Loucy (cell line): ENCODE data around the gene ATF6.

Experiments
- H2AFZ ChIP-seq: fragments of 200-600 bp; sonication (generic); 2 replicates; pipeline ENCODE4 v1.6.0; 2016; ENCODE audit warnings: antibody characterized with exemption, mild to moderate bottlenecking, low read length, moderate library complexity
- H3F3A ChIP-seq: fragments of 200-600 bp; 2 replicates; pipeline ENCODE4 v1.6.0; 2016; ENCODE audit warnings: antibody characterized with exemption, low read depth, mild to moderate bottlenecking
- H3K27me3 ChIP-seq: fragments of 200-600 bp; sonication (generic); 2 replicates; pipeline ENCODE4 v1.6.1; 2014; ENCODE audit warnings: low read length, mild to moderate bottlenecking; ENCODE audit not compliant: insufficient read depth, poor library complexity, severe bottlenecking
- H3K36me3 ChIP-seq: fragments of 200-600 bp; sonication (generic); 2 replicates; pipeline ENCODE4 v1.6.1; 2016; ENCODE audit warnings: low read length; ENCODE audit not compliant: insufficient read depth
- H3K4me1 ChIP-seq: fragments of 200-600 bp; sonication (generic); 2 replicates; pipeline ENCODE4 v1.5.1; 2014; ENCODE audit warnings: low read length, mild to moderate bottlenecking; ENCODE audit not compliant: insufficient read depth, poor library complexity, severe bottlenecking
- H3K4me2 ChIP-seq: fragments of 200-600 bp; sonication (generic); 2 replicates; pipeline ENCODE4 v1.6.0; 2014; ENCODE audit warnings: antibody characterized with exemption, low read length, low read depth, mild to moderate bottlenecking; ENCODE audit not compliant: poor library complexity, severe bottlenecking
- H3K4me3 ChIP-seq: fragments of 200-600 bp; sonication (generic); 2 replicates; pipeline ENCODE4 v1.5.1; 2014; ENCODE audit warnings: low read length, mild to moderate bottlenecking, mixed read lengths; ENCODE audit not compliant: poor library complexity, severe bottlenecking
- H3K79me2 ChIP-seq: fragments of 200-600 bp; sonication (generic); 2 replicates; pipeline ENCODE4 v1.6.1; 2014; ENCODE audit warnings: low read length; ENCODE audit not compliant: insufficient read depth
- H3K9ac ChIP-seq: fragments of 200-600 bp; sonication (generic); 2 replicates; pipeline ENCODE4 v1.6.0; 2014; ENCODE audit warnings: mild to moderate bottlenecking, low read depth, low read length, moderate library complexity; ENCODE audit not compliant: poor library complexity, severe bottlenecking
- H3K9me2 ChIP-seq: fragments of 200-600 bp; sonication (generic); replicated peaks from 2 replicates; pipeline ENCODE4 v1.6.1; 2016; ENCODE audit warnings: low read depth, low read length, mixed read lengths
- H3K9me3 ChIP-seq: fragments of 200-600 bp; sonication (generic); 2 replicates; pipeline ENCODE4 v1.6.1; 2014; ENCODE audit warnings: mild to moderate bottlenecking, antibody characterized with exemption, low read length, low read depth; ENCODE audit not compliant: insufficient read depth
- H4K20me1 ChIP-seq: fragments of 200-600 bp; sonication (generic); 2 replicates; pipeline ENCODE4 v1.6.0; 2014; ENCODE audit warnings: antibody characterized with exemption, low read length, mild to moderate bottlenecking; ENCODE audit not compliant: insufficient read depth, poor library complexity, severe bottlenecking
- CTCF ChIP-seq: fragments of 200-600 bp; sonication (generic); conservative IDR thresholded peaks from 2 replicates; pipeline ENCODE4 v1.5.1; 2014; ENCODE audit warnings: mild to moderate bottlenecking, antibody characterized with exemption, low read length
- EZH2phosphoT487 ChIP-seq: fragments of 200-600 bp; IDR thresholded peaks from 2 replicates; pipeline ENCODE4 v1.6.1; 2018; ENCODE audit warnings: antibody characterized with exemption, mild to moderate bottlenecking, moderate library complexity, borderline replicate concordance

Gene ATF6

GRCh38 chr1:161816201-161816600 lies 50.1 kb downstream of the ATF6 start:
- TF ChIP-seq EZH2phosphoT487 = no peak
- no peak for TF ChIP-seq CTCF
- H3K9me2 ChIP-seq = no peaks in the 10 kb centered on the region
- H3K79me2 ChIP-seq = peaks cover 24% of the 10 kb centered on the region

GRCh38 chr1:161817176-161817730 lies 51.1 kb downstream of the ATF6 start:
- no peaks in the 10 kb centered on the region for H3K27me3 ChIP-seq
- H3F3A ChIP-seq = no peaks in the 10 kb centered on the region
- TF ChIP-seq EZH2phosphoT487 (no peak), CTCF (no peak)
- H3K9ac ChIP-seq = no peak overlapping the region
- peaks cover 56% of the 10 kb centered on the region; the same call in 1 of the 2 replicates for H3K36me3 ChIP-seq
- no peaks in the 10 kb centered on the region for H3K4me1 ChIP-seq
- H3K9me3 ChIP-seq = no peaks in the 10 kb centered on the region
- peaks cover 9% of the 10 kb centered on the region for H4K20me1 ChIP-seq
- no peak overlapping the region for H3K4me2 ChIP-seq
- H3K9me2 ChIP-seq = no peaks in the 10 kb centered on the region
- H2AFZ ChIP-seq = no peak overlapping the region
- no peak overlapping the region for H3K4me3 ChIP-seq
- peaks cover 24% of the 10 kb centered on the region for H3K79me2 ChIP-seq

More at GRCh38 chr1:161816201-161816600, 50.1 kb downstream of the ATF6 start:
- H3K9me3 ChIP-seq = no peaks in the 10 kb centered on the region
- H3F3A ChIP-seq = no peaks in the 10 kb centered on the region
- no peak overlapping the region for H3K4me2 ChIP-seq
- H4K20me1 ChIP-seq = peaks cover 9% of the 10 kb centered on the region
- no peak overlapping the region for H3K9ac ChIP-seq
- H3K36me3 ChIP-seq = peaks cover 50% of the 10 kb centered on the region
- no peak overlapping the region for H2AFZ ChIP-seq
- no peaks in the 10 kb centered on the region for H3K4me1 ChIP-seq
- H3K4me3 ChIP-seq = no peak overlapping the region
- H3K27me3 ChIP-seq = no peaks in the 10 kb centered on the region

- Histone ChIP-seq H3K79me2 (peaks cover 15% of the 10 kb centered on the region), H4K20me1 (peaks cover 9% of the 10 kb centered on the region), H3K4me1 (no peaks in the 10 kb centered on the region), H3K9me2 (no peaks in the 10 kb centered on the region), H3K9me3 (no peaks in the 10 kb centered on the region), H3K36me3 (peaks cover 79% of the 10 kb centered on the region), H3K4me2 (no peak overlapping the region), H3K4me3 (no peak overlapping the region), H2AFZ (no peak overlapping the region), H3F3A (no peaks in the 10 kb centered on the region), H3K27me3 (no peaks in the 10 kb centered on the region), H3K9ac (no peak overlapping the region)
- no peak for TF ChIP-seq CTCF
- TF ChIP-seq EZH2phosphoT487 = no peak
Observed at GRCh38 chr1:161820914-161821313, 54.8 kb downstream of the ATF6 start.
